D721Med (cell line): ENCODE data around the gene GNB5.

Experiments used
- DNase-seq: peaks from one replicate; pipeline ENCODE4 v3.0.0; 2011; ENCODE audit warnings: low spot score; ENCODE audit not compliant: insufficient read length
- FAIRE-seq: peaks from 2 replicates; lab custom pipeline; 2011; peaks lifted over from hg19 to GRCh38; lab: Jason Lieb, UNC
- CTCF ChIP-seq: IDR thresholded peaks from 2 replicates; pipeline ENCODE4 v1.5.1; 2012; ENCODE audit warnings: mild to moderate bottlenecking, control low read depth; ENCODE audit not compliant: insufficient read depth; ENCODE audit errors: missing control alignments

GNB5 gene

GRCh38 chr15:52208306-52208946 is 17.2 kb upstream of the GNB5 start:
- FAIRE-seq: no peak
- peak; percentile 86 for TF ChIP-seq CTCF
- DNase-seq: peak; percentile 41

- DNase-seq (no peak), FAIRE-seq (no peak)
- no peak for TF ChIP-seq CTCF
These were observed 16.0 kb upstream of the GNB5 start for GRCh38 chr15:52207191-52207590.

- no peak for DNase-seq
- TF ChIP-seq CTCF: no peak
- no peak for FAIRE-seq
These were observed 15.3 kb upstream of the GNB5 start for GRCh38 chr15:52206446-52206845.

GRCh38 chr15:52204657-52205056 is 13.5 kb upstream of the GNB5 start:
- FAIRE-seq (no peak), DNase-seq (no peak)
- no peak for TF ChIP-seq CTCF

GRCh38 chr15:52200831-52201365 is 9.7 kb upstream of the GNB5 start:
- DNase-seq (no peak), FAIRE-seq (peak; percentile 71)
- no peak for TF ChIP-seq CTCF

GRCh38 chr15:52199271-52199670 is 8.1 kb upstream of the GNB5 start:
- no peak for TF ChIP-seq CTCF
- FAIRE-seq (no peak), DNase-seq (no peak)

- TF ChIP-seq CTCF: no peak
- DNase-seq (no peak), FAIRE-seq (no peak)
These were observed 5.7 kb upstream of the GNB5 start for GRCh38 chr15:52196891-52197290.
